Stimulated activated naive CD8-positive, alpha-beta T cell treated with anti-CD3 and anti-CD28 coated beads, Interleukin-15, amount 100 ng/mL, for 72 hours (primary cell): Measurements from ENCODE around the gene CST4.
A peak's percentile ranks its signal among the peaks of the same experiment; 100 is the strongest.
"Not testable (repeated sequence)": the region's sequence is repeated elsewhere in the genome, so short reads cannot be mapped to it uniquely, and the experiment has no call there.

Experiments used
- ATAC-seq: fragments of 150-1000 bp; cut with Tn5 transposase; 2 replicates; pipeline ENCODE4 v1.10.0; 2021; ENCODE audit warnings: mild to moderate bottlenecking, moderate library complexity
- DNase-seq, 2 donors: peaks; one replicate each; pipeline ENCODE4 v3.0.0; 2021 to 2022
- H3K27ac Mint-ChIP-seq, 2 donors: one replicate each; pipeline ENCODE4 v1.8.0; 2022; ENCODE audit warnings: mild to moderate bottlenecking in 2 of 2, mixed read lengths in 2 of 2, moderate library complexity in 2 of 2
- H3K27me3 Mint-ChIP-seq: one replicate; pipeline ENCODE4 v1.8.0; 2022; ENCODE audit warnings: mixed read lengths
- H3K4me1 Mint-ChIP-seq: one replicate; pipeline ENCODE4 v1.8.0; 2022; ENCODE audit warnings: mild to moderate bottlenecking, mixed read lengths
- H3K4me3 Mint-ChIP-seq, 2 donors: one replicate each; pipeline ENCODE4 v1.8.0; 2022; ENCODE audit warnings: mild to moderate bottlenecking in 2 of 2, mixed read lengths in 2 of 2, moderate library complexity in 1 of 2
- H3K9me3 Mint-ChIP-seq, 2 donors: one replicate each; pipeline ENCODE4 v1.8.0; 2022; ENCODE audit warnings: mixed read lengths in 2 of 2

Gene CST4

GRCh38 chr20:23672158-23672557, 16.7 kb downstream of the CST4 start:
- Mint-ChIP-seq H3K4me3 (no peak overlapping the region), H3K27me3 (peaks cover 8% of the 10 kb centered on the region), H3K4me1 (no peaks in the 10 kb centered on the region), H3K27ac (no peak overlapping the region), H3K9me3 (no peaks in the 10 kb centered on the region)
- ATAC-seq (no peak), DNase-seq (no peak)

- H3K4me1 Mint-ChIP-seq = no peaks in the 10 kb centered on the region
- H3K4me3 Mint-ChIP-seq = no peak overlapping the region
- H3K9me3 Mint-ChIP-seq = no peaks in the 10 kb centered on the region
- ATAC-seq (no peak), DNase-seq (no peak)
- peaks cover 1% of the 10 kb centered on the region for H3K27me3 Mint-ChIP-seq
- H3K27ac Mint-ChIP-seq = no peak overlapping the region
Observed at GRCh38 chr20:23671479-23671878, 17.4 kb downstream of the CST4 start.

GRCh38 chr20:23670361-23670760, 18.5 kb downstream of the CST4 start:
- H3K4me1 Mint-ChIP-seq = no peaks in the 10 kb centered on the region
- H3K27me3 Mint-ChIP-seq = no peaks in the 10 kb centered on the region
- DNase-seq (no peak), ATAC-seq (no peak)
- H3K9me3 Mint-ChIP-seq = no peaks in the 10 kb centered on the region
- H3K4me3 Mint-ChIP-seq = no peak overlapping the region
- H3K27ac Mint-ChIP-seq = no peak overlapping the region

- ATAC-seq (no peak), DNase-seq (no peak)
- no peaks in the 10 kb centered on the region for H3K9me3 Mint-ChIP-seq
- no peaks in the 10 kb centered on the region for H3K27me3 Mint-ChIP-seq
- no peaks in the 10 kb centered on the region for H3K4me1 Mint-ChIP-seq
- no peak overlapping the region for H3K4me3 Mint-ChIP-seq
- H3K27ac Mint-ChIP-seq = no peak overlapping the region
Observed at GRCh38 chr20:23669866-23670265, 19.0 kb downstream of the CST4 start.

- ATAC-seq = no peak
- no peaks in the 10 kb centered on the region for H3K27me3 Mint-ChIP-seq
- no peaks in the 10 kb centered on the region for H3K4me1 Mint-ChIP-seq
- no peak overlapping the region for H3K4me3 Mint-ChIP-seq
- no peaks in the 10 kb centered on the region for H3K9me3 Mint-ChIP-seq
- no peak for DNase-seq
- no peak overlapping the region for H3K27ac Mint-ChIP-seq
Observed at GRCh38 chr20:23669327-23669726, 19.5 kb downstream of the CST4 start.

- Mint-ChIP-seq H3K4me1 (no peaks in the 10 kb centered on the region), H3K4me3 (no peak overlapping the region), H3K9me3 (no peaks in the 10 kb centered on the region), H3K27me3 (no peaks in the 10 kb centered on the region), H3K27ac (no peak overlapping the region)
- peak; percentile 77 for ATAC-seq
- peak; percentile 50 to 57 for DNase-seq
Observed at GRCh38 chr20:23668477-23668951, 20.3 kb downstream of the CST4 start.

- H3K9me3 Mint-ChIP-seq = no peaks in the 10 kb centered on the region
- no peak overlapping the region for H3K27ac Mint-ChIP-seq
- H3K4me3 Mint-ChIP-seq = no peak overlapping the region
- ATAC-seq (no peak), DNase-seq (no peak)
- H3K4me1 Mint-ChIP-seq = no peaks in the 10 kb centered on the region
- H3K27me3 Mint-ChIP-seq = no peaks in the 10 kb centered on the region
Observed at GRCh38 chr20:23667666-23668065, 21.2 kb downstream of the CST4 start.

- ATAC-seq (no peak), DNase-seq (no peak)
- Mint-ChIP-seq H3K27me3 (no peaks in the 10 kb centered on the region), H3K4me1 (no peaks in the 10 kb centered on the region), H3K9me3 (no peaks in the 10 kb centered on the region), H3K4me3 (no peak overlapping the region), H3K27ac (no peak overlapping the region)
Observed at GRCh38 chr20:23666698-23667097, 22.1 kb downstream of the CST4 start.

GRCh38 chr20:23666189-23666588, 22.6 kb downstream of the CST4 start:
- Mint-ChIP-seq H3K4me3 (no peak overlapping the region), H3K27ac (no peak overlapping the region), H3K9me3 (no peaks in the 10 kb centered on the region), H3K4me1 (no peaks in the 10 kb centered on the region), H3K27me3 (no peaks in the 10 kb centered on the region)
- ATAC-seq (no peak), DNase-seq (no peak)

GRCh38 chr20:23664954-23665353, 23.9 kb downstream of the CST4 start:
- DNase-seq (no peak), ATAC-seq (no peak)
- Mint-ChIP-seq H3K27ac (no peak overlapping the region), H3K27me3 (no peaks in the 10 kb centered on the region), H3K4me3 (no peak overlapping the region), H3K9me3 (no peaks in the 10 kb centered on the region), H3K4me1 (no peaks in the 10 kb centered on the region)

- H3K4me1 Mint-ChIP-seq, ATAC-seq, H3K9me3 Mint-ChIP-seq, H3K4me3 Mint-ChIP-seq, H3K27ac Mint-ChIP-seq, DNase-seq, H3K27me3 Mint-ChIP-seq: not testable (repeated sequence)
Observed at GRCh38 chr20:23664046-23664445, 24.8 kb downstream of the CST4 start.

- Mint-ChIP-seq H3K4me1 (no peaks in the 10 kb centered on the region), H3K27ac (no peak overlapping the region), H3K27me3 (no peaks in the 10 kb centered on the region), H3K9me3 (no peaks in the 10 kb centered on the region), H3K4me3 (no peak overlapping the region)
- DNase-seq (no peak), ATAC-seq (no peak)
Observed at GRCh38 chr20:23663180-23663579, 25.7 kb downstream of the CST4 start.

- ATAC-seq = no peak
- Mint-ChIP-seq H3K27ac (no peak overlapping the region), H3K27me3 (no peaks in the 10 kb centered on the region), H3K4me1 (no peaks in the 10 kb centered on the region), H3K4me3 (no peak overlapping the region), H3K9me3 (no peaks in the 10 kb centered on the region)
- no peak for DNase-seq
Observed at GRCh38 chr20:23662276-23662870, 26.5 kb downstream of the CST4 start.

GRCh38 chr20:23661002-23661429, 27.8 kb downstream of the CST4 start:
- no peak overlapping the region for H3K27ac Mint-ChIP-seq
- DNase-seq (no peak), ATAC-seq (no peak)
- peaks cover 6% of the 10 kb centered on the region for H3K27me3 Mint-ChIP-seq
- H3K4me1 Mint-ChIP-seq = no peaks in the 10 kb centered on the region
- no peaks in the 10 kb centered on the region for H3K9me3 Mint-ChIP-seq
- no peak overlapping the region for H3K4me3 Mint-ChIP-seq

- H3K27ac Mint-ChIP-seq = no peak overlapping the region
- H3K4me3 Mint-ChIP-seq = no peak overlapping the region
- peaks cover 14% of the 10 kb centered on the region for H3K27me3 Mint-ChIP-seq
- H3K9me3 Mint-ChIP-seq = no peaks in the 10 kb centered on the region
- H3K4me1 Mint-ChIP-seq = no peaks in the 10 kb centered on the region
- ATAC-seq = no peak
- no peak for DNase-seq
Observed at GRCh38 chr20:23659989-23660837, 28.6 kb downstream of the CST4 start.

- H3K27me3 Mint-ChIP-seq = peaks cover 20% of the 10 kb centered on the region
- ATAC-seq, H3K9me3 Mint-ChIP-seq, H3K4me1 Mint-ChIP-seq, H3K4me3 Mint-ChIP-seq, H3K27ac Mint-ChIP-seq, DNase-seq: not testable (repeated sequence)
Observed at GRCh38 chr20:23659610-23659988, 29.2 kb downstream of the CST4 start.
